ENCODE data around the gene WIZ. TPM values are rescaled to one million over a fixed set of nuclear protein-coding genes. Genes with fewer than 3 reads are reported as not detected.

WIZ gene
- total and polyA plus RNA-seq, 2 of the 8 experiments (the other 6 are each of a cell fraction or from before 2014, with no cell fraction given), result 12.5 to 33.2 TPM

- CTCF ChIA-PET (ENCODE audit: partially characterized antibody), result no interaction called here
- H3K79me2 ChIP-seq (ENCODE audit: control insufficient read depth in 1 of 2, insufficient read depth in 2 of 2, low read length in 2 of 2), result no peaks in the 10 kb centered on the region
- TF ChIP-seq USF2 (IDR thresholded peaks at IDR 0.05; ENCODE audit: low read length) (no peak), ATF3 (IDR thresholded peaks at IDR 0.05; ENCODE audit: insufficient read depth, low read depth, low read length) (no peak), POU5F1 (IDR thresholded peaks at IDR 0.05; ENCODE audit: low read depth, low read length) (no peak), SP4 (IDR thresholded peaks at IDR 0.05; ENCODE audit: low read length) (no peak), TEAD4 (IDR thresholded peaks at IDR 0.05; ENCODE audit: low read depth, low read length) (no peak), CTCF (IDR thresholded peaks at IDR 0.05; ENCODE audit: control extremely low read depth in 1 of 3, insufficient read depth in 1 of 3, low read depth in 1 of 3, low read length in 3 of 3) (no peak), TCF12 (IDR thresholded peaks at IDR 0.05; ENCODE audit: low read depth, low read length) (no peak), SIRT6 (IDR thresholded peaks at IDR 0.05; ENCODE audit: low read length) (no peak), CEBPB (IDR thresholded peaks at IDR 0.05; ENCODE audit: low read depth, low read length) (no peak), TBP (IDR thresholded peaks at IDR 0.05; ENCODE audit: low read depth, low read length) (no peak), SIN3A (conservative IDR thresholded peaks at IDR 0.05 in 1 of 2, IDR thresholded peaks at IDR 0.05 in 1 of 2; ENCODE audit: low read depth in 1 of 2, low read length in 2 of 2) (no peak)
Measured at GRCh38 chr19:15487038-15487437, 37.3 kb upstream of the WIZ start.

More at GRCh38 chr19:15487038-15487437, 37.3 kb upstream of the WIZ start:
- H3K9me3 ChIP-seq (ENCODE audit: insufficient read depth in 2 of 2, low read depth in 1 of 2, low read length in 1 of 2), result peaks cover 28 to 48% of the 10 kb centered on the region in 2 experiments
- no peak overlapping the region for H4K5ac ChIP-seq (ENCODE audit: insufficient read length, low read depth, low read length)
- no peak overlapping the region for H4K91ac ChIP-seq (replicated peaks; ENCODE audit: insufficient read length, low read length)
- H4K8ac ChIP-seq (ENCODE audit: extremely low read depth, insufficient read depth, low read length), result no peak overlapping the region
- no peak overlapping the region for H3K18ac ChIP-seq (ENCODE audit: extremely low read depth, low read length)
- H2BK12ac ChIP-seq (ENCODE audit: low read depth, low read length), result no peak overlapping the region
- no peak overlapping the region for H3K4me3 ChIP-seq (ENCODE audit: extremely low read depth in 1 of 4, insufficient read depth in 2 of 4, low read depth in 3 of 4, low read length in 4 of 4)
- no peak overlapping the region for H3K9ac ChIP-seq (replicated peaks in 1 of 4; ENCODE audit: extremely low read depth in 1 of 4, low read depth in 3 of 4, low read length in 3 of 4)
- no peaks in the 10 kb centered on the region for H3K79me1 ChIP-seq (ENCODE audit: low read depth, low read length)
- no peak overlapping the region for H2AFZ ChIP-seq (ENCODE audit: low read length)
- no peak overlapping the region for H2BK15ac ChIP-seq (ENCODE audit: low read length)
- H3K56ac ChIP-seq (replicated peaks; ENCODE audit: insufficient read length, low read depth, low read length), result no peak overlapping the region
- no peak overlapping the region for H3K4ac ChIP-seq (replicated peaks; ENCODE audit: insufficient read length, low read depth, low read length)
- H3K4me1 ChIP-seq (replicated peaks in 1 of 4; ENCODE audit: control insufficient read depth in 3 of 4, insufficient read depth in 4 of 4, low read length in 3 of 4), result no peaks in the 10 kb centered on the region
- no peak overlapping the region for H2BK20ac ChIP-seq (ENCODE audit: low read length)
- no peak overlapping the region for H2AK5ac ChIP-seq (ENCODE audit: low read depth, low read length)
- H2BK5ac ChIP-seq (ENCODE audit: low read depth, low read length), result no peak overlapping the region
- H3K23me2 ChIP-seq (ENCODE audit: low read depth, low read length), result no peaks in the 10 kb centered on the region; the same call in 1 of the 2 replicates
- 81% methylated on average over 4 of the region's 4 CpGs; no CpG with 5 or more reads in 1 of the 2 experiments for WGBS, 2 experiments (ENCODE audit: extremely low coverage in 1 of 2, insufficient coverage in 1 of 2, insufficient read length in 1 of 2, insufficient replicate concordance in 2 of 2, low coverage in 1 of 2, low lambda C conversion rate in 2 of 2, missing lambda C conversion rate in 1 of 2)
- DNase-seq (ENCODE audit: low read depth in 1 of 2, low spot score in 2 of 2), result no peak
- no peak overlapping the region for H3K27ac ChIP-seq (ENCODE audit: low read depth, low read length)
- H3K4me2 ChIP-seq (ENCODE audit: insufficient read depth in 1 of 2, low read depth in 2 of 2, low read length in 2 of 2), result no peak overlapping the region
- POLR2A ChIA-PET (ENCODE audit: partially characterized antibody), result no interaction called here
- no peaks in the 10 kb centered on the region for H3K36me3 ChIP-seq (ENCODE audit: control insufficient read depth in 2 of 4, insufficient read depth in 4 of 4, low read length in 3 of 4)
- no peak overlapping the region for H3K23ac ChIP-seq (ENCODE audit: insufficient read length)
- no peaks in the 10 kb centered on the region for H4K20me1 ChIP-seq (replicated peaks in 1 of 2; ENCODE audit: control insufficient read depth in 1 of 2, insufficient read depth in 2 of 2, low read length in 2 of 2)
- H2BK120ac ChIP-seq (replicated peaks; ENCODE audit: low read depth, low read length), result no peak overlapping the region
- no peaks in the 10 kb centered on the region for H3K27me3 ChIP-seq (replicated peaks in 1 of 4; ENCODE audit: control insufficient read depth in 3 of 4, extremely low read depth in 1 of 4, insufficient read depth in 3 of 4, low read length in 3 of 4)
- H3K14ac ChIP-seq (ENCODE audit: insufficient read length), result no peak overlapping the region
- no peak for FAIRE-seq

All from H1 (cell line).